Fibroblast of the aortic adventitia (primary cell): ENCODE results near the gene CCDC57. TPM values are rescaled to one million over a fixed set of nuclear protein-coding genes. Genes with fewer than 3 reads are reported as not detected.

ENCODE experiments used
- DNase-seq: peaks from one replicate; pipeline ENCODE4 v3.0.0-alpha.2; 2010; ENCODE audit warnings: low read depth
- H3K4me3 ChIP-seq: 2 replicates; pipeline ENCODE4 v1.5.1; 2011; ENCODE audit warnings: low read depth, mild to moderate bottlenecking, control low read depth, low read length, moderate library complexity
- CTCF ChIP-seq: IDR thresholded peaks from 2 replicates; pipeline ENCODE4 v1.5.1; 2011; ENCODE audit warnings: mild to moderate bottlenecking, low read length, control low read depth, inconsistent platforms; ENCODE audit not compliant: insufficient read depth
- total RNA-seq: library from RNA; depleted of rRNA; stranded (reverse); fragments of >200 nt; gene quantifications from 2 replicates; pipeline ENCODE4 v1.2.3, GENCODE V29; 2012; ENCODE audit warnings: low replicate concordance

CCDC57 gene
- total RNA-seq, 1 donor, result 15.2 TPM

- no peak overlapping the region for H3K4me3 ChIP-seq
- no peak for TF ChIP-seq CTCF
- DNase-seq, result no peak
Measured at GRCh38 chr17:82237083-82237745, 24.6 kb upstream of the CCDC57 start.

GRCh38 chr17:82236142-82236971 lies 23.7 kb upstream of the CCDC57 start:
- H3K4me3 ChIP-seq, result no peak overlapping the region
- DNase-seq, result no peak
- TF ChIP-seq CTCF, result peak; percentile 82

- DNase-seq, result no peak
- TF ChIP-seq CTCF, result no peak
- no peak overlapping the region for H3K4me3 ChIP-seq
Measured at GRCh38 chr17:82235775-82236141, 23.1 kb upstream of the CCDC57 start.

- TF ChIP-seq CTCF, result no peak
- H3K4me3 ChIP-seq, result no peak overlapping the region
- DNase-seq, result no peak
Measured at GRCh38 chr17:82235056-82235774, 22.6 kb upstream of the CCDC57 start.

- no peak overlapping the region for H3K4me3 ChIP-seq
- no peak for TF ChIP-seq CTCF
- no peak for DNase-seq
Measured at GRCh38 chr17:82234211-82235055, 21.8 kb upstream of the CCDC57 start.

GRCh38 chr17:82232876-82233785 lies 20.5 kb upstream of the CCDC57 start:
- no peak for DNase-seq
- H3K4me3 ChIP-seq, result no peak overlapping the region
- TF ChIP-seq CTCF, result no peak
